CD4-positive, alpha-beta T cell (primary cell): ENCODE measurements around the gene ANKRD1. TPM values are rescaled to one million over a fixed set of nuclear protein-coding genes. Genes with fewer than 3 reads are reported as not detected.

Experiments used
- ATAC-seq: fragments of 200-7000 bp; cut with Tn5 transposase; one replicate; pipeline ENCODE4 v1.10.0; 2022; ENCODE audit warnings: mild to moderate bottlenecking; ENCODE audit not compliant: poor library complexity
- CTCF ChIA-PET: fragments of 350-600 bp; sonication (Branson Sonifier 250); formaldehyde crosslinking; loops from one replicate; lab custom pipeline; 2021; ENCODE audit warnings: antibody characterized with exemption, inconsistent platforms; lab: Charles Lee
- POLR2A ChIA-PET: fragments of 350-600 bp; sonication (Branson Sonifier 250); formaldehyde crosslinking; loops from one replicate; lab custom pipeline; 2021; ENCODE audit warnings: antibody characterized with exemption, inconsistent platforms; lab: Charles Lee
- DNase-seq, 14 experiments: peaks; one replicate each; pipeline ENCODE4 v3.0.0-alpha.2; 2013 to 2020; ENCODE audit warnings: mixed read lengths in 2 of 14
- H3K27ac ChIP-seq, 2 donors: one replicate each; pipeline versions ENCODE4 v1.5.1 to v1.7.0; 2013; ENCODE audit warnings: low read length in 2 of 2, low read depth in 1 of 2, mild to moderate bottlenecking in 1 of 2
- H3K27me3 ChIP-seq, 2 experiments: 1 replicate in 1 of 2; 2 replicates in 1 of 2; pipeline versions ENCODE4 v1.6.1 to v1.7.0; 2013; ENCODE audit warnings: low read length in 2 of 2, control low read depth in 1 of 2, mild to moderate bottlenecking in 1 of 2, moderate library complexity in 1 of 2; ENCODE audit not compliant: insufficient read depth in 2 of 2, control insufficient read depth in 1 of 2
- H3K36me3 ChIP-seq: one replicate; pipeline ENCODE4 v1.6.1; 2013; ENCODE audit warnings: low read length, control low read depth; ENCODE audit not compliant: insufficient read depth
- H3K4me1 ChIP-seq: one replicate; pipeline ENCODE4 v1.6.1; 2013; ENCODE audit warnings: low read length, control low read depth; ENCODE audit not compliant: insufficient read depth
- H3K4me3 ChIP-seq: one replicate; pipeline ENCODE4 v1.5.1; 2013; ENCODE audit warnings: mild to moderate bottlenecking, low read length, moderate library complexity
- H3K9me3 ChIP-seq, 2 experiments: 1 replicate in 1 of 2; 2 replicates in 1 of 2; pipeline versions ENCODE4 v1.6.1 to v1.7.0; 2013; ENCODE audit warnings: low read length in 2 of 2, mild to moderate bottlenecking in 2 of 2, control low read depth in 1 of 2, moderate library complexity in 1 of 2; ENCODE audit not compliant: control insufficient read depth in 1 of 2, insufficient read depth in 1 of 2
- H3K27ac Mint-ChIP-seq: one replicate; pipeline ENCODE4 v1.8.0; 2020; ENCODE audit warnings: mixed read lengths
- H3K27me3 Mint-ChIP-seq: one replicate; pipeline ENCODE4 v1.8.0; 2021; ENCODE audit warnings: mixed read lengths
- H3K36me3 Mint-ChIP-seq: one replicate; pipeline ENCODE4 v1.8.0; 2021; ENCODE audit warnings: low read depth, mixed read lengths
- H3K4me1 Mint-ChIP-seq: one replicate; pipeline ENCODE4 v1.8.0; 2021; ENCODE audit warnings: low read depth, mixed read lengths
- H3K4me3 Mint-ChIP-seq: one replicate; pipeline ENCODE4 v1.8.0; 2020; ENCODE audit warnings: mild to moderate bottlenecking, mixed read lengths
- H3K9me3 Mint-ChIP-seq: one replicate; pipeline ENCODE4 v1.8.0; 2020; ENCODE audit warnings: mixed read lengths
- intact Hi-C, 2 experiments: fragments of 100-400 bp; cut with DNase I in 1 of 2; cut with micrococcal nuclease in 1 of 2; formaldehyde crosslinking; loops; one replicate each; pipeline versions ENCODE4 v1.15.1 to v1.9.0; 2023 to 2025; cut with DNase I, micrococcal nuclease
- total RNA-seq, 174 experiments: library from RNA in 2 of 174; stranded (reverse) in 2 of 174; gene quantifications; one replicate each; pipeline ENCODE4 v1.2.3 and lab custom pipeline; 2021 to 2026
- TF ChIP-seq, protein P1 (sequence below): fragments of 200-600 bp; IDR thresholded peaks from one replicate; pipeline ENCODE4 v1.8.0; 2022; ENCODE audit warnings: antibody characterized with exemption, mild to moderate bottlenecking

The ANKRD1 gene
- total RNA-seq, 2 experiments from 2014 or later = not detected

GRCh38 chr10:90965720-90966119 lies 44.8 kb upstream of the ANKRD1 start:
- H3K9me3 ChIP-seq = no peaks in the 10 kb centered on the region
- no peaks in the 10 kb centered on the region for H3K27me3 ChIP-seq
- DNase-seq (no peak), ATAC-seq (no peak)
- no peak overlapping the region for H3K4me3 Mint-ChIP-seq
- H3K4me1 ChIP-seq = no peaks in the 10 kb centered on the region
- ChIA-PET CTCF (interaction anchor here (0.9 kb wide), 1 partner anchor 21 kb away, joined by 3 read pairs; no protein-coding TSS in a partner anchor), POLR2A (no interaction called here)
- H3K27ac Mint-ChIP-seq = no peak overlapping the region
- H3K36me3 ChIP-seq = no peaks in the 10 kb centered on the region
- H3K27ac ChIP-seq = no peak overlapping the region
- H3K36me3 Mint-ChIP-seq = no peaks in the 10 kb centered on the region
- no peaks in the 10 kb centered on the region for H3K9me3 Mint-ChIP-seq
- TF ChIP-seq, protein P1, sequence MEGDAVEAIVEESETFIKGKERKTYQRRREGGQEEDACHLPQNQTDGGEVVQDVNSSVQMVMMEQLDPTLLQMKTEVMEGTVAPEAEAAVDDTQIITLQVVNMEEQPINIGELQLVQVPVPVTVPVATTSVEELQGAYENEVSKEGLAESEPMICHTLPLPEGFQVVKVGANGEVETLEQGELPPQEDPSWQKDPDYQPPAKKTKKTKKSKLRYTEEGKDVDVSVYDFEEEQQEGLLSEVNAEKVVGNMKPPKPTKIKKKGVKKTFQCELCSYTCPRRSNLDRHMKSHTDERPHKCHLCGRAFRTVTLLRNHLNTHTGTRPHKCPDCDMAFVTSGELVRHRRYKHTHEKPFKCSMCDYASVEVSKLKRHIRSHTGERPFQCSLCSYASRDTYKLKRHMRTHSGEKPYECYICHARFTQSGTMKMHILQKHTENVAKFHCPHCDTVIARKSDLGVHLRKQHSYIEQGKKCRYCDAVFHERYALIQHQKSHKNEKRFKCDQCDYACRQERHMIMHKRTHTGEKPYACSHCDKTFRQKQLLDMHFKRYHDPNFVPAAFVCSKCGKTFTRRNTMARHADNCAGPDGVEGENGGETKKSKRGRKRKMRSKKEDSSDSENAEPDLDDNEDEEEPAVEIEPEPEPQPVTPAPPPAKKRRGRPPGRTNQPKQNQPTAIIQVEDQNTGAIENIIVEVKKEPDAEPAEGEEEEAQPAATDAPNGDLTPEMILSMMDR = no peak
- H3K4me1 Mint-ChIP-seq = no peaks in the 10 kb centered on the region
- no peak overlapping the region for H3K4me3 ChIP-seq
- intact Hi-C loops = no loop called here
- no peaks in the 10 kb centered on the region for H3K27me3 Mint-ChIP-seq

DNA sequence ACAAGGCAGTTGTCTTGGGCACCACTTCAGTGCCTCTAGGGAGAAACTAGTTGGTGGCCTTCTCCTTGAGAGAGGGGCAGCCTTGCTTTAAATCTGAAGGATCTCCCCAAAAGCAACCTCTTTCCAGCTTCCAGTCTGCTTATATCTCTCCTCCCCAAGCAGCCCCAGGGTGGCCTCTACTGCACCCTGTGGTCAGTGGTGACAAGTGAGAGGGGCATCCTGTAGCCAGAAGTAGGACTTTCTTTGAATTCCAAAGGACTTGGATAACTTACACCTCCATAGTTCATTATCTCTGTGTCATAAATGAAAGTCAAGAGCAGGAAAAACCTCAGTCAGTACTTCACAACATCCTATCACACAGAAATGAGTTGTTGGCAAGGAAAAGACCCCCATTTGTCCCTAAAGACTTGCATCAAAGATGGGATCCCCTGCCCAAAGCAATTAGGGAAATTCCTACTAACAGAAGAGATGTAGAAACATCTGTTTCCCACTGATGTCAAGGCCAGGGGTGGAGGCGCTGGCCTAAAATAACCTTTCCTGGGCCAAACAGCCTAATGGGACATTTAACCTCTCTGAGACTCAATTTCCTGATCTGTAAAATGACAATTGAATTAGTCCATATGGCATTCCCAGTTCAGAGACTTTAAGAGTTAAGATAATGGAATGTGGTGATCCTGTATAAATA lies 44.0 kb upstream of the ANKRD1 start:
- ATAC-seq (no peak), DNase-seq (no peak)
- Histone ChIP-seq H3K4me1 (no peaks in the 10 kb centered on the region), H3K27ac (no peak overlapping the region), H3K9me3 (no peaks in the 10 kb centered on the region), H3K36me3 (no peaks in the 10 kb centered on the region), H3K4me3 (no peak overlapping the region), H3K27me3 (no peaks in the 10 kb centered on the region)
- no peaks in the 10 kb centered on the region for H3K9me3 Mint-ChIP-seq
- POLR2A ChIA-PET = no interaction called here
- no peaks in the 10 kb centered on the region for H3K4me1 Mint-ChIP-seq
- no peak overlapping the region for H3K4me3 Mint-ChIP-seq
- CTCF ChIA-PET = no interaction called here
- H3K27me3 Mint-ChIP-seq = no peaks in the 10 kb centered on the region
- intact Hi-C loops = no loop called here
- H3K36me3 Mint-ChIP-seq = no peaks in the 10 kb centered on the region
- TF ChIP-seq, protein P1 = no peak
- no peak overlapping the region for H3K27ac Mint-ChIP-seq

DNA sequence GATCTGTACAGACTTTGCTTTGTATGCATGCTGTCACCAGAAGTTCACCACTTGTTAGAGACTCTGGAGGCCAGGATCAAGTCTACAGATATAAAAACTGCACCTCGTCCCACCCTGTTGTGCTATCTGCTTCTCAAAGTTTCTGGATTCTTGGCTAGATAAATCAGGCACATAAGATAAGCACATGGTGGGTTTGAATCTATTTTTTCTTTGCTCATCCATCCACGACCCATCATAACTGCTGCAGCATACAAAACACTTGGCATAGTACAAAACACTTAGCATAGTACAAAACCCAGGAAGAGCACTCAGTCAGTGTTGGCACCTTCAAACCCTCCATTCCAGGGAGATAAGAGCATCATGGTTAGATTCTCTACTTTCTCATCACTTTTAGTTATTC lies 42.4 kb upstream of the ANKRD1 start:
- no peaks in the 10 kb centered on the region for H3K36me3 ChIP-seq
- H3K4me3 ChIP-seq = no peak overlapping the region
- no peak overlapping the region for H3K4me3 Mint-ChIP-seq
- no peak for ATAC-seq
- ChIA-PET POLR2A (no interaction called here), CTCF (no interaction called here)
- H3K27me3 ChIP-seq = no peaks in the 10 kb centered on the region
- H3K36me3 Mint-ChIP-seq = no peaks in the 10 kb centered on the region
- no peak for DNase-seq
- no peaks in the 10 kb centered on the region for H3K9me3 Mint-ChIP-seq
- TF ChIP-seq, protein P1 = no peak
- no peak overlapping the region for H3K27ac ChIP-seq
- no peaks in the 10 kb centered on the region for H3K4me1 ChIP-seq
- H3K27ac Mint-ChIP-seq = no peak overlapping the region
- H3K9me3 ChIP-seq = no peaks in the 10 kb centered on the region
- H3K4me1 Mint-ChIP-seq = no peaks in the 10 kb centered on the region
- intact Hi-C loops = no loop called here
- no peaks in the 10 kb centered on the region for H3K27me3 Mint-ChIP-seq
